Mucosa of gallbladder (tissue), 1 donor: ENCODE measurements around the gene DEPDC4. TPM values are rescaled to one million over a fixed set of nuclear protein-coding genes. Genes with fewer than 3 reads are reported as not detected.
"Not testable (repeated sequence)": the region's sequence is repeated elsewhere in the genome, so short reads cannot be mapped to it uniquely, and the experiment has no call there.

Experiments used
- DNase-seq: peaks from one replicate; pipeline ENCODE4 v3.0.0-alpha.2; 2020; ENCODE audit warnings: low spot score
- total RNA-seq: library from RNA; stranded (reverse); gene quantifications from one replicate; pipeline ENCODE4 v1.2.1, GENCODE V29; 2021
- donor health status: DM: no; HTN: no; CAD: no.

Gene DEPDC4
- total RNA-seq, 1 donor from 2014 or later: 2.1 TPM

DNA sequence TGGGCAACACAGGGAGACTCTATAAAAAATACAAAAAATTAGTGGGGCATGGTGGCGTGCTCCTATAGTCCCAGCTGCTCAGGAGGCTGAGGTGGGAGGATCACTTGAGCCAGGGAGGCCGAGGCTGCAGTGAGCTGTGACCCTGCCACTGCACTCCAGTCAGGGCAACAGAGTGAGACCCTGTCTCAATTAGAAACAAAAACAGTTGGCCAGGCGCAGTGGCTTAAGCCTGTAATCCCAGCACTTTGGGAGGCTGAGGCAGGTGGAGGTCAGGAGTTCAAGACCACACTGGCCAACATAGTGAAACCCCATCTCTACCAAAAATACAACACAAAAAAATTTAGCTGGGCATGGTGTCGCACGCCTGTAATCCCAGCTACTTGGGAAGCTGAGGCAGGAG, 1.8 kb downstream of the DEPDC4 start:
- not testable (repeated sequence) for DNase-seq

DNA sequence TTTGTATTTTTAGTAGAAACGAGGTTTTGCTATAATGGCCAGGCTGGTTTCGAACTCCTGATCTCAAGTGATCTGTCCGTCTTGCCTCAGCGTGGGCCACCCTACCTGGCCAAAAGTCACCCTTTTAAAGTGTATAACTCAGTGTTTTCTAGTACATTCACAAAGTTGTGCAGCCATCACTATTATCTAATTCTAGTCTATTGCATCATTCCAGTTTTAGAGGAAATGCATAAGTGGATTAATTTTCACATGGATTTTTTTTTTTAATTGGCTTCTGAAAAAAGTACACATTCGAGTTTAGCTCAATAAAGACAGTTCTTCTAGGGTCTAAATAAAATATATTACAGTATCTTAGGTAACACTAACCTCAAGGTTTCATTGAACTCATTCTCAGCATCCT, 3.7 kb downstream of the DEPDC4 start:
- DNase-seq: no peak

DNA sequence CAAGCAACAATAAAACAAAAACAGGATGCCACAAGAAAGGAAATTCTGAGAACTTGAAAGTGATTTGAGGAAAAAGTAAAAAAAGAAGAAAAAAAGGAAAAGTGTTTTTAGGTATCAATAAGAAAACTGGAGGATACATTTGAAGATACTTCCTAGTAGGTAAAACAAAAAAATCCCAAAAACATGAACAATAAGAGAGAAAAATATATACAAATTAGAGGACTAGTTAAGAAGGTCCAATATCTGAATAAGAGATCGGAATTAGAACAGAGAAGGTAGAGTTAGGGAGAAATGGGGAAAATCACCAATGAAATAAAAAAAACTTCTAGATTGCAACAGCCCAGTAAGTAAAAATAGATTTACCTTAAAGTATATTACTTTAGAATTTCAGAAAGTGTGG, 8.8 kb downstream of the DEPDC4 start:
- no peak for DNase-seq

DNA sequence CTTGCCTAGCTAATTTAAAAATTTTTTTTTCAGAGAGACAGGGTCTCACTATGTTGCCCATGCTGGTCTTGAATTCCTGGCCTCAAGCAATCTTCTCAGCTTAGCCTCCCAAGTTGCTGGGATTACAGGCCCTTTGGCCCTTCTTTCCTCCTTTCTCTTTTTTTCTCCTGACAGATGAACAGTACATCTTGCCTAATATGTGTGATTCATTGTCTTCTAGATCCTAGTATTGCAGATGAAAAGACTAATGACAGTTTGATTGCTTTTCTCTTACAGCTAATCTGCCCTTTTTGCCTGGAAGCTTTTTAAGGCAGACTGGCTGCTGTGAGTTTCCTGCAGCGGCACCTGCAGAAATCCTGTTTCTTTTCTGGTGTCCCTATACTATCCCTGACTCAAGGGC, 12.0 kb downstream of the DEPDC4 start:
- DNase-seq: no peak

DNA sequence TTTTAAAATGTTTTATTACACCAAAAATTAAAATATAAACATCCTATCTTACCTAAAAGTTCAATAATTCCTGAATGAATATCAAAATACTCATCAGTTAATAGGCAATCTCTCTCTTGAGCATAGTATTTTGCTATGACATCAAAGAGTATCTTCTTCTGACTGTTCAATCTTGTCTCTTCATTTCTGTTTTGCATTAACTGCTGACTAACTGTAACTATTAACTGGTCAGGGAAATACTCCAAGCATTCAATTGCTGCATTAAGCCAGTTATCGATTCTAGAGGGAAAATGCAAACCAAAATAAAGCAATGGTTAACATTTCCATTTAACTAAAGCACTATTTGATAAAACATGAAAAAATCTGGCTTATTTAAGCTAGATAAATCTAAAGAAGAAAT, 13.4 kb downstream of the DEPDC4 start:
- no peak for DNase-seq

DNA sequence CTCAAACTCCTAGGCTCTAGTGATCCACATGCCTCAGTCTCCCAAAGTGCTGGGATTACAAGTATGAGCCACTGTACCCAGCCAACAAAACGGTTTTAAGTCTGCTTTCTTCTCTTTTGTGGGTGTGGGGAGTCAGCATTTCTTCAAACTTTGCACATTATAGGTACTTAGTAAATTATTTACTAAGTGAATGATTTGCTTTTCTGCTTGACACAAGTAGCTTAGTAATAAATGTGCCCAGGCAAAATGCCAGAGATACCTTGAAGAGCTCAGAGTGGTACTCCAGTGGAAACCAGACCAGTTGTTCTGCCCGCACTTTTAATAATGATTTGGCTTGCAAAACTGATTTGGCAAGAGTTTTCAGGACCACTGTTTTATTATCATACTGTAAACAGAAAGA, 15.0 kb downstream of the DEPDC4 start:
- peak; percentile 78 for DNase-seq

DNA sequence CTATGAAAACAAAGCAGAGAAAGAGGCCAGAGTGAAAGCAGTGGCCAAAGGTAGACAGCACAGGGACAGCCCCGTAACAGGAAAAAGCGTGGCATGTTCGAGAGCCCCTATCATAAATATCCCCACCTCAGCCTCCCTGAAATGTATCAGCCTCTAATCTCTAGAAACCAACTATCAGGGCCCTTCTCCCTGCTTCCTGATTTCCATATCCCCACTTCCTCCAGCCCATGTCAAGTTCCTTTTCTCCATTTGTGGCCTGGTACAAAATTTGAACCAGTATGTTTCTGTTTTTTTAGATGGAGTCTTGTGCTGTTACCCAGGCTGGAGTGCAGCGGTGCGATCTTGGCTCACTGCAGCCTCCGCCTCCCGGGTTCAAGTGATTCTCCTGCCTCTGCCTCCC, 16.9 kb downstream of the DEPDC4 start:
- no peak for DNase-seq

DNA sequence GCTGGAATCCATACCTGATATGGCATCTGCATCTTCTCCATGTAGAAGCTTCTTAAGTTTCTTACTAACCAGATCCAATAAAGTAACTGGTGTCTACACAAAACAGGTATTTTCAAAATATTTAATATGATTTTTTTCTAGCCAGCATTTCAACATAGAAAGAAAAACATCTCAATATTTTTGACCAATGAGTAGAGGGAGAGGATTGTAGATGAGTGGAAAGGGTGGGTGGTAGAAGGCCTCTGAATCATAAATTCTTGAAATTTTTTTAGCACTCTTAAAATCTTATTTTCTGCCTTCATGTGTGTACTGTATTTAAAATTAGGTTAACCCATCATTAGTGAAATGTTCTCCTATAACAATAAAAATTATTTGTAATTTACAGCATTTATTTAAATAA, 18.0 kb downstream of the DEPDC4 start:
- no peak for DNase-seq

DNA sequence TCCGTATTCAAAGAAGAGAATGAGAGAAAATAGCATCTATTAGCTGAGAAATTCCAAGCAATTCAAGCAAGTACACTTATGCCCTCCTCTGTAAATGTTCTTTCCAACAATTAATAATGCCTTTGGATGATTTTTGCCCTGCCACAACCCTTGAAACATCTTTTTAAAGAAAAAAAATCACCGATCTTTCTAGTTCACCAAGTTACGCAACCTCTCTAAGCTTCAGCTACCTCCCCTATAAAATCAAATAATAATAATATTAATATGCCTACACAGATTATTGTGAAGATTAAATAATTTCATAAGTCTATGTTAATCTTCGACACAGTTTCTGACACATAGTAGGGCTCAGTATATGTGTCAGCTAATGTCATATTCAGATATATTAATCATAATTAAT, 19.1 kb downstream of the DEPDC4 start:
- DNase-seq: no peak

DNA sequence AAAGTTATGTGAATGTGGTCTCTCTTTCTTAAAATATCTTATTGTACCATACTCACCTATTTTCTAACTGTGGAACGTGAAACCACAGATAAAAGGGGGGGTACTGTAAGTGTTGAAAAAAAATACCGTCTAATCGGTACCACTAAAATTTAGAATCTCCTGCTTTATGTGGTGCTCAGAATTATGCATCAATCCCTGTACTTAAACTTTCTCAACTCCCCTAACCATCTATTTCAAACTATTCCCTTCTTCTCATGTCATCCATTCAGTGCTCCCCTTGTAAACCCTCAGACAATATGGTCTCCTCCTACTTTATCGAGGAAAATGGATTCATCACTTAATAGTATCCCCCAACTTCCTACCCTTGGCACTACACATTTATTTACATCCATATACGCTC, 23.7 kb downstream of the DEPDC4 start:
- no peak for DNase-seq

DNA sequence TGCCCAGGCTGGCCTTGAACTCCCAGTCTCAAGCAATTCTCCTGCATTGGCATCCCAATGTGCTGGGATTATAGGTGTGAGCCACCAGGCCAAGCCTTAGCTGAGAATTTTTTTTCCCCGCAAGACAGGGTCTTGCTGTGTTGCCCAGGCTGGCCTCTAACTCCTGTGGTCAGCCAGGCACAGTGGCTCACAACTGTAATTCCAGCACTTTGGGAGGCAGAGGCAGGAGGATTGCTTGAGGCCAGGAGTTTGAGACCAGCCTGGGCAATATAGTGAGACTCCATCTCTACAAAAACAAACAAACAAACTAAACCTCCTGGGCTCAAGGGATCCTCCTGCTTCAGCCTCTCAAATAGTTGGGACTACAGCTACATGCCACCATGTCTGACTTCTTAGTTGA, 27.3 kb downstream of the DEPDC4 start:
- DNase-seq: no peak

DNA sequence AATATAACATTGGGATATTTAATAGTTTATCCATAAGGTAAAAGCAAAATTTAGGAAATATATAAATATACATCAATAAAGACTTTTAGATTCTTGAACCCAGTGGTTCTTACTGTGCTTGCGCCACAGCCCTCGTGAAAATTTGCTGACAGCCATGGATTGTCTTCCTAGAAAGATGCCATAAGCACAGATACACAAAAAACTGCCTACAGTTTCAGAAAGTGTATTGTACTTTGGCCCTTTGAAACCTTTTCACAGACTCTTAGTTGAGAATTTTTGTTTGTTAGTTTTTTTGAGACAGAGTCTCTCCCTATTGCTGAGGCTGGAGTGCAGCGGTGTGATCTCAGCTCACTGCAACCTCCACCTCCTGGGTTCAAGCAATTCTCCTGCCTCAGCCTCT, 28.1 kb downstream of the DEPDC4 start:
- DNase-seq: no peak

DNA sequence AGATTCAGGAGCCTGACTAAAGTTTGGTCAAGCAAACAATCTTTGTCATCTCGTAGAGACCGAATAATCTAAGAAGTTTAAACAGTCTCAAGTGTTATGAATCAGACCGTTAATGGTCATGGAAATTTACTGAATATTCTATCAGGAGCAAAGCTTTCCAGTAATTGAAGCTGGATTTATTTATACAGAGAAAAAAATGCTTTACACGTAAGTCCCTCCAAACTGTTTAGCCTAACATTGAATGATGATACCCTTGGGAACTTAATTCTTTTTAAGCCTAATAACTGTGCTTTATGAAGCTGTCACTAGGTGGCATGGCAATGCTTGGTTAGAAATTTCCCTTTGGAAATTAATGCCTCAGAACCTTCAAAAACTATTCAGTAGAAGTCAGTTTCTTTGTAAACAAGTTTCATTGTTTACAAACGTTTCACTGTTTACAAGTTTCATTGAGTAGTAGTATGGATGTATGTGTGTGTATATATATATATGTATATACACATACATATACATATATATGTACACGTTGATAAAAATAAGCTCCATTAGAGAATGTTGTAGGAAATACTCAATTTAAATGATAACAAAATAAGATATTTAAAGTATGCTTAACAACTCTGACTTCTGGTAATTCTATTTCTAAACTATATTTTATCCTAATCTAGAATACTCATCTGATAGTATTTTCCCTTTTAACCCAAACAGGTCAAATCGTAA, 32.1 kb downstream of the DEPDC4 start:
- no peak for DNase-seq

DNA sequence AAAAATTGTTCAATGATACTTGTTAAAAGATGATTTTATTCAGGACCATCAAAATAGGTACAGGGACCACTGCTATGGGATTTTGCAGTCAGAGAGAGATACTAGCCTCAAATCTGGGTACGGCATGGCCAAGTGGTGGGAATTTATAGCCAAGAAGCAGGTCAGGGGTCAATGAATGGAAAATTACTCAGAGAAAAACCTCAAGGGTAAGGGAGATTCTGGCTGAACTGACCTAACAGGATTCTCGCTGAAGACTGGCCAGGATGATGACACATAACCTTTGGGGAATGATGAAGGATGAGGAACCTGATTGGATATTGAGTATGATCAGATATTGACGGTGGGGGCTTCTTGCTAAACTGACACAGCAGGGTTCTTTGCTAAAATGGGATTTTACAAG, 32.7 kb downstream of the DEPDC4 start:
- no peak for DNase-seq

DNA sequence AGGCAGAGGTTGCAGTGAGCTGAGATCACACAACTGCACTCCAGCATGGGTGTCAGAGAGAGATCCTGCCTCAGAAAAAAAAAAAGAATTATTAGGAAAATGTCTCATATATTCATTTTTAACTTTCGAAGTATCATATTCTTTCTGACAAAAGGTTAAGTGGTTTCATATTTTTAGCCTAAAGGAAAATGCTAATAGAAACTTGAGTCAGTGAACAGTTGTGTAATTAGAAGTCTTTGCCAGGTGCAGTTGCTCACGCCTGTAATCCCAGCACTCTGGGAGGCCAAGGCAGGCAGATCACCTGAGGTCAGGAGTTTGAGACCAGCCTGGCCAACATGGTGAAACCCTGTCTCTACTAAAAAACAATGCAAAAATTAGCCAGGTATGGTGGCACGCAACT, 35.0 kb downstream of the DEPDC4 start:
- not testable (repeated sequence) for DNase-seq

DNA sequence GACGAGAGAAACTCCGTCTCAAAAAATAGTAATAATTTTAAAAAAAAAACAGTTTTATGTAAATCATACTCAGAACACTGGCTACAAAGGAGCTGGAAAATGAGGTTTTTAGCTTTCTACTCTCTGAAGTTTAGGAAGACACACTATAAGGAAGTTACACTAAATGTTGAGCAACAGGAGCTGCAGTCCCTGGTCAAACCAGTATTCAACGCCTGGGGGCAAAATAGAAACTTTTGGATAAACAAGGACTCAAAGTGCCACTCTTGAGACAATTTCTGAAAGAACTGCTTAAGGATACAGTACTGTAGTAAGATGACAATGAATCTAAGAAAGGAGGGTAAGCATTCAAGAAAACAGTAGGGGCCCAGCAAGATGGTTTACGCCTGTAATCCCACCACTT, 37.0 kb downstream of the DEPDC4 start:
- DNase-seq: no peak

DNA sequence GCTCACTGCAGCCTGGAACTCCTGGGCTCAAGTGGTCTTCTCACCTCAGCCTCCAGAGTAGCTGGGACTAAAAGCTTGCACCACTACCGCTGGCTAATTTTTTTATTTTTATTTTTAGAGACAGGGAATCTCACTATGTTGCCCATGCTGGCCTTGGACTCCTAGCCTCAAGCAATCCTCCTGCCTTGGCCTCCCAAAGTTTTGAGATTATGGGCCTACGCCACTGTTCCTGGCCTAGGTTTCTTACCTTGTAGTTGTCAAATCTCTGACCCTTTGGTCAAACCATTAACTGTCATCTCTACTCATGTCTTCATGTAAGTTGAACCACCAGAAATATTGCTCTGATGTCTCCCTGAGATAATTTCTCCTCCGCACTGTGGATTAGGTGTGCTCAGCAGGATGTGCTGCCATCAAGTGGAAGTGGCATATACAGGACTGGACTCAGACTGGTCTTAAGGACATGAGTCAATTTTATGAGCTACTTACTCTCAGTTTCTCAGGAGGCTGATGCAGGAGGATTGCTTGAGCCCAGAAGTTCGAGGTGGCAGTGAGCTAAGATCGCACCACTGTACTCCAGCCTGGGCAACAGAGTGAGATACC, 37.7 kb downstream of the DEPDC4 start:
- no peak for DNase-seq

DNA sequence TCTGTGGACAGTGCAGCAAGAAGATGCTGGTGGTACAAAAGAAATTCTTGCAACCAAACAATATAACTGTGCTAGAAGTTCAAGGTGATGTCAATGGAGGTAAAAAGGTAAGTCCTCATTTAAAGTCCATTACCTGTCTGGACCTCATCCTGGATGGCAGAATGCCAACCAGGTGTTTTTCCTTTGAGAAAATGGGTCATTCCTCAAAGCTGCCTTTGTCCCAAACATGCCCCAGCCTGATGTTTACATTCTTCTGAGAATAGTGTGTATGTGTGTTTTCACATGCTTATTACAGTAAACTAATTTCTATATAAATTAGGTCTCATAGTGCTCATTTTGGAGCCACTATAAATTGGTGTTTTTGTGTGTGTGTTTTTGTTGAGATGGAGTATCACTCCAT, 41.4 kb downstream of the DEPDC4 start:
- no peak for DNase-seq

DNA sequence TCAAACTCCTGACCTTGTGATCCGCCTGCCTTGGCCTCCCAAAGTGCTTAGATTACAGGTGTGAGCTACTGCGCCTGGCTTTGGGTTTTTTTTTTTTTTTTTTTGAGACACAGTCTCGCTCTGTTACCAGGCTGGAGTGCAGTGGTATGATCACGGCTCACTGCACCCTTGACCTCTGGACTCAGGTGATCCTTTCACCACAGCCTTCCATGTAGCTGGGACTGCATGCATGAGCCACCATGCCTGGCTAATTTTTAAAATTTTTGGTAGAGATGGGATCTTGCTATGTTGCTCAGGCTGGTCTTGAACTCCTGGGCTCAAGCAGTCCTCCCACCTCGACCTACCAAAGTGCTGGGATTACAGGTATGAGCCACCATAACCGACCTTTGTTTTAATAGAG, 44.7 kb downstream of the DEPDC4 start:
- not testable (repeated sequence) for DNase-seq

DNA sequence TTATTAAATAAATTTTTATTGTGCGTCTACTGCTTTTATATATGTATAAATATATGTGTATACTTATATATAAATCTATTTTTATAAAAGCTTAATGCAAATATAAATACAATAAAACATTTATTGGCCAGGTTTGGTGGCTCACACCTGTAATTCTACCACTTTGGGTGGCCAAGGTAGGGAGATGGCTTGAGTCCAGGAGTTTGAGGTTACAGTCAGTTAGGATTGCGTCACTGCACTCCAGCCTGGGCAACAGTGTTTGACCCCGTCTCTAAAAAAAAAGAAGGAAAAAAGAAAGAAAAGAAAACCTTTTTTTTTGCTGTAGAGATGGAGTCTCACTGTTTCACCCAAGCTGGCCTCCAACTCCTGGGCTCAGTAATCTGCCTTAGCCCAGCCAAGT, 45.4 kb downstream of the DEPDC4 start:
- no peak for DNase-seq

DNA sequence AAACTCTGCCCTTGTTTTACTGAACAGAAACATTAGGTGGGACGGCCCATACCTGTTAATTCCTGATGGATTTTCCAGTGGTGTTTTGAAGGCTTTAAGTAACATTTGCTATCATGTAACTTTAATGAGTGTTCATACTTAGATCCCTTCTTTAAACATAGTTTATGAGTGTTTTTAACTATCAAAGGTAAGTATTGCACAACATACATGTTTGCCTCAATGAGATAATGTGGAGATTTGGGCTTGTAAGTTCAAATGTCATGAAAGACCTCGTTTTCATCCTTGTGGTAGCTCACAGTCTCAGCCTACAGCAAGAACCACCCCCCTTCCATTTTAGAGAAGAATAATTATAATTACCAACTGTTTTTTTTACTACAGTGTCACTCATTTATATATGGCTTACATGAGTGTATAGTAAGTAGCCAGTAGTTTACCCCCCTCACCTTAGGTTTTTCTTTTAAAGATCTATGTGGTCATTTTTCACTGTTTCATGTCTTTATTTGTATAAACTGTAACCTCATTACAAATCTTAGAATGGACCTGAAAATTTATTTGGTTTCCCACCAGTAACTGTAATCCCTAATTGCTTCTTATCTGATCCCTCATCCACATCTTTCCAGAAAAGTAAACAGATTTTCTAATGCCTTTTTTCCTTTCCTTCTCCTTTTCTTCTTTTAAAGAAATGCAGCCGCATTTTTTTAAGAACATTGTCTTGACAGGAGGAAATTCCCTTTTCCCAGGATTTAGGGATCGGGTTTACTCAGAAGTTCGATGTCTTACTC, 47.4 kb downstream of the DEPDC4 start:
- no peak for DNase-seq

DNA sequence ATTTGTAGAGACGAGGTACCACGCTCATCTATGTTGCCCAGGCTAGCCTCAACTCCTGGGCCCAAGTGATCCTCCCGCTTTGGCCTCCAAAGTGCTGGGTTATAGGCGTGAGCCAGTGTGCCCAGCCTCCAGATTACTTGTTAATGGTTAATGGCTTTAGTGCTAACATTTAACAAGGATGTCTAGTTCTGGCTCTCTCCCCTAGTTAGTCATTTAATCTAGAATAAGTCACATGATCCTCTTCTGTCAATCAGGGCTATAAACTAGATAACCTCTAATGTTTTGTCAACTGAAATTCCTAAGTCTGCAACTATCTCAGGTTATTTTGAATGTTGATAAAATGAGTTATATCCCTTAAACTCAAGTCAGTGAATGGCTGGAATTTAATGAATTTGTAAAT, 50.5 kb downstream of the DEPDC4 start:
- DNase-seq: no peak

DNA sequence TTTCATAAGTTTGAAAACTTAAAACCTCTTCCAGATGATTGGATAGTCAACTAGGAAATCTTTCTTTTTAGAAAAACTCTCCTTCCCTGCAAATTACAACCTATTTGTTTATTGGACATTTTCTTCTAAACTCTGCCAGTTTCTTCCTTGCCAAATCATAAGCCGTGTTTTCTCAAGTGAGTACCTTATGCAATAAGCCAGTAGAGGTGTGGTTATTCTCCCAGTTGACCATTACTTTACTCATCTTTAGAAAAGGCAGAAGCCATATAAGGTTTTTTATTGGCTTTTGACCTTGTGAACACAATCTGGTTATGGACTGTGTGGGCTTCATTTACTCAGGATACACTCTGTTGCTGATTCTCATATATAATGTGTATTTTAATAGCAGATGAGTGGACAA, 51.7 kb downstream of the DEPDC4 start:
- DNase-seq: no peak
